ENCODE data around the gene MAP2K4.
"Not testable (repeated sequence)": the region's sequence is repeated elsewhere in the genome, so short reads cannot be mapped to it uniquely, and the experiment has no call there.

The MAP2K4 gene

GRCh38 chr17:12095522-12095921, 74.8 kb downstream of the MAP2K4 start:
- DNase-seq = no peak

- DNase-seq = no peak
These were observed 76.6 kb downstream of the MAP2K4 start for GRCh38 chr17:12097326-12097725.

GRCh38 chr17:12098568-12098967, 77.9 kb downstream of the MAP2K4 start:
- no peak for DNase-seq

GRCh38 chr17:12099412-12099811, 78.7 kb downstream of the MAP2K4 start:
- no peak for DNase-seq

- DNase-seq = no peak
These were observed 84.2 kb downstream of the MAP2K4 start for GRCh38 chr17:12104831-12105230.

- DNase-seq = no peak
These were observed 87.2 kb downstream of the MAP2K4 start for GRCh38 chr17:12107905-12108304.

- no peak for DNase-seq
These were observed 90.2 kb downstream of the MAP2K4 start for GRCh38 chr17:12110906-12111305.

- DNase-seq = no peak
These were observed 92.5 kb downstream of the MAP2K4 start for GRCh38 chr17:12113156-12113555.

GRCh38 chr17:12114686-12115418, 94.2 kb downstream of the MAP2K4 start:
- no peak for DNase-seq

GRCh38 chr17:12116143-12116542, 95.5 kb downstream of the MAP2K4 start:
- DNase-seq = no peak

- no peak for DNase-seq
These were observed 97.9 kb downstream of the MAP2K4 start for GRCh38 chr17:12118617-12119016.

GRCh38 chr17:12122075-12122474, 101.4 kb downstream of the MAP2K4 start:
- no peak for DNase-seq

GRCh38 chr17:12127177-12127576, 106.5 kb downstream of the MAP2K4 start:
- no peak for DNase-seq

- DNase-seq = no peak
These were observed 107.0 kb downstream of the MAP2K4 start for GRCh38 chr17:12127667-12128066.

- no peak for DNase-seq
These were observed 108.3 kb downstream of the MAP2K4 start for GRCh38 chr17:12128946-12129345.

- DNase-seq = no peak
These were observed 112.5 kb downstream of the MAP2K4 start for GRCh38 chr17:12133183-12133582.

GRCh38 chr17:12134101-12134500, 113.4 kb downstream of the MAP2K4 start:
- no peak for DNase-seq

- no peak for DNase-seq
These were observed 113.9 kb downstream of the MAP2K4 start for GRCh38 chr17:12134587-12134986.

- DNase-seq = no peak
These were observed 115.6 kb downstream of the MAP2K4 start for GRCh38 chr17:12136243-12136642.

GRCh38 chr17:12136646-12137045, 116.0 kb downstream of the MAP2K4 start:
- DNase-seq = no peak

- no peak for DNase-seq
These were observed 117.2 kb downstream of the MAP2K4 start for GRCh38 chr17:12137859-12138258.

GRCh38 chr17:12140685-12141084, 120.0 kb downstream of the MAP2K4 start:
- no peak for DNase-seq

GRCh38 chr17:12162187-12162586, 141.5 kb downstream of the MAP2K4 start:
- DNase-seq = not testable (repeated sequence)

- DNase-seq = no peak
These were observed 143.4 kb downstream of the MAP2K4 start for GRCh38 chr17:12164085-12164484.

- DNase-seq = no peak
These were observed 158.1 kb downstream of the MAP2K4 start for GRCh38 chr17:12178644-12179330.
